HG02970 (cell line): ENCODE results near the gene CDH23.

ENCODE experiments used
- ATAC-seq: cut with Tn5 transposase; IDR thresholded peaks from one replicate; pipeline ENCODE4 v1.9.1; 2021; ENCODE audit warnings: mild to moderate bottlenecking, moderate library complexity, moderate number of reproducible peaks; ENCODE audit not compliant: unreplicated experiment, low FRiP score

Gene CDH23

DNA sequence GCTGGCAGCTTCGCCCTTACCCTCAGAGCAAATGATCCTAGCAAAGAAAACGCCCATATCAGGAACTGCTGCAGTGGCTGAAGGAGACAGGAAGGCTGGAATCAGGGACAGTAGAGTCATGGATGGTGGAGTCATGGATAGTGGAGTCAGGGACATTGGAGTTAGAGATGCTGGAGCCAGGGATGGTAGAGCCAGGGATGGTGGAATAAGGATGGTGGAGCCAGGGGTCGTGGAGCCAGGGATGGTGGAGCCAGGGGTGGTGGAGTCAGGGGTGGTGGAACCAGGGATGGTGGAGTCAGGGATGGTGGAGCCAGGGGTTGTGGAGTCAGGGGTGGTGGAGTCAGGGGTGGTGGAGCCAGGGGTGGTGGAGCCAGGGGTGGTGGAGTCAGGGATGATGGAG lies 291.5 kb downstream of the CDH23 start:
- ATAC-seq = no peak

DNA sequence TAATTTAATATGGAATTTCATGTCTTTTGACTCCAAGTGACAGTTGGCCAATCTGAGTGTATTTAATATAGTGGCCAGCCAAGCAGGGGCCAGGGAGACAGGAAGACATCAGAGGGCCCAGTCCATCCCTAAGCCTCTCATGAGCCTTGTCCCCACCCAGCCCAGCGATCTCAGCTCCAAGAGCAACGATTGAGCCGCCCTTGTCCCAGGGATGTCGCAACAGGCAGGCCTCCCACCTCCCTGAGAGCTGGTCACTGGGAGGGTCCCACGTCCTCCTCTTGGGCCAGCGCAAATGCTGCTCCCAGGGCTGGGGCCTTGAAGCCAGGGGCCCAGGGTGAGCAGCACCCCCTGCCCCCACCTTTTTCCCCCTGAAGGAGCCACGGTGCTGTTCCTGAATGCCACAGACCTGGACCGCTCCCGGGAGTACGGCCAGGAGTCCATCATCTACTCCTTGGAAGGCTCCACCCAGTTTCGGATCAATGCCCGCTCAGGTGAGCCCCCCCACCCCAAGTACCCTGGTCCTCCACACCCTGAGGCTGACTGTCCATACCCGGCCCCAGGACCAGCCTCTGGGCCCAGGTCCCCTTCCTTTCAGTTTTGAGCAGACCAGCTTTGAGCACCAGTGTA lies 293.5 kb downstream of the CDH23 start:
- no peak for ATAC-seq

DNA sequence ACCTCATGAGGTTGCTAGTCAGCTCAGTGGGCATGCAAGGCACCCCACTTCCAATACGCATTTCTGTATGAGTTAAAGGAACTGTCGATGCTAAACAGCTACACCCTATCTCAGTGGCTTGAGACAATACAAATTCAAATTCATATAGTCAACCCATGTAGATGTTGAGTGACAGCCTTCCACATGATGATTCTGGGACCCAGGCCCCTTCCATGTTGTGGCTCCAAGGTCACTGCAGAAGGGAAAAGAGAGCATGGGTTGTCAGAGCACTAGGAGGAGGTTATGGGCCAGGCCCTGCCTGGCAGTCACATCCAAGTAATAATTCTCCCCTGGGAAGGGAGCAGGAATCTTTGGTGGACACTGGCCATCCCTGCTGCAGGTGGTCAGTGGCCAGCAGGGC lies 294.7 kb downstream of the CDH23 start:
- no peak for ATAC-seq

DNA sequence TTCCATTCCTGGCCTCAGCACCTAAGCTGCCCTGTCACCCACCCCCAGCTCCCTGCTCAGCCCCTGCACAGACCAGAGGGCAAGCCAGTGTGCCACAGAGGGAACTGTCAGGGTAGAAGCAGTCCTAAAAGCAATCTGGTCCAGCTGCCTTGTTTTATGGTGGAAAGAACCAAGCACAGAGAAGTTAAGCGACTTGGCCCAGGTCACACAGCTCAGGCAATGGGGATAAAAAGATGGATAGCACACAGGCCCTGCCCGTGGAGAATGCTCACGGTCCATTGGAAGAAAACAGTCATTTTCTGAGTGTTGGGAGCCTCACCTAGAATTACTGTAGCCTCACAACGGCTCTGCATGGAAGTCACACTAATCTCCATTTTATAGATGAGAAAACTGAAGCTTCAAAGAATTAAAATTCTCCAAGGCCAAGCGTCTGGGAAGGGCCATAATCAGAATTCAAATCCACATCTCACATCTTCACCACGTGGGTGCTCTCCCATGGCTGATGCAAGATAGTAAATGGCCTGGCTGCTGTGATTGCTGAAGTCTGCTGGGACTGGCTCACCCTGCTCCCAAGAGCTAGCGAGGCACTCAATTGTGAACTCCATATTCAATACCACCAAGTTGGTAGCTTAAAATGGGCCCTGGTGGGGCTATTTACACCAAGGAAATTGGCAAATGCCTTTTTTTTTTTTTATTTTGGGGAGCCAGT lies 296.0 kb downstream of the CDH23 start:
- no peak for ATAC-seq

DNA sequence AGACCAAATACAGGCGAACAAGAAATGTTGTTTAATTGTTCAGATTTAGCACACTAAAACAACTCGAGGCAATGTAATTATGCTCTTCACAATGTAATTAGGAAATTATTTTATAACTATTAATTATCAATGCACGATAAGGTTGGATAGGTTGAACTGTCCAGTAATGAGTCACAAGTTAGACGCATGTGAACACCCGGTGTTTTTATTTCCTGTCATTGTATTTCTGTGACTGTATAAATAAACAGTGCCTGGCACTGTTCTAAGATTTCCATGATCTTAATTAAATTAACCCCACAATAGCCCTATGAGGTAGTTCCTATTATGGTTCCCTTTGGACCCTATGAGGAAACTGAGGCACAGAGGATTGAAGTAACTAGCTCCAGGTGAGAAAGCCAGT lies 296.7 kb downstream of the CDH23 start:
- ATAC-seq = no peak

DNA sequence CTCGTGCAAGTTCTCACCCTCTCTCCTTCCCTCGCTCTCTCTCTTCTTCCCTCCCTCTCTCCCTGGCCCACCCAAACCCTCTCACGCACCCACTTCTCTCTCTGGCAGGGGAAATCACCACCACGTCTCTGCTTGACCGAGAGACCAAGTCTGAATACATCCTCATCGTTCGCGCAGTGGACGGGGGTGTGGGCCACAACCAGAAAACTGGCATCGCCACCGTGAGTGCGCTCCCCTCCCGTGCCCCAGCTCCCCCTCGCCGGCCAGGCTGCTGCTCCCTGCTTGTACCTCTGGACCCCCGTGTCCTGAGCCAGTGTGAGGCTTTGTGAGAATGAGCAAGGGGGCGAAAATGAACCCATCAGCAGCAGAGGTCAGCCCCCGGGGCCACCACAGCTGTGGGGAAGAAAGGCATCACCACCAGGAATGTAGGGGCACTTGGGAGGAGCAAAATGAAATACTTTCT lies 297.4 kb downstream of the CDH23 start:
- ATAC-seq = no peak

DNA sequence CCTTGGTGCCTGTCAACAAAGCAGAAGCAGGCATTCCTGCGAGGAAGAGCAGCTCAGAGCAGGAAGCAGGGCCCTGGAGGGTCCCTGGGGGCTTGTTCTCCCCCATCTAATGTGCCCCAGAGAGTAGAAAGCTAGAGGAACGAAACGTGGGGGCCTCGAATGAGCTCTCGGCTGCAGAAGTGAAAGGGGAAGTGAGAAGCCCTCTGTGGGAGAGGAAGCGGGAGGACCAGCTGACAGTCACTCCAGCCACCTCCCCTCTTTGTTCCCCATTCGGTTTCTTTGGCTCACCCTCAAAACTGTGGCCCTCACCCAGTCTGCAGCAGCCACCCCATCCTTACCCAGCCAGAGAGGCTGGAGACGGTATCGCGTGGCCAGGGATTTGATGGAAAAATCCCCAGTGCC lies 297.8 kb downstream of the CDH23 start:
- peak; percentile 64 for ATAC-seq

DNA sequence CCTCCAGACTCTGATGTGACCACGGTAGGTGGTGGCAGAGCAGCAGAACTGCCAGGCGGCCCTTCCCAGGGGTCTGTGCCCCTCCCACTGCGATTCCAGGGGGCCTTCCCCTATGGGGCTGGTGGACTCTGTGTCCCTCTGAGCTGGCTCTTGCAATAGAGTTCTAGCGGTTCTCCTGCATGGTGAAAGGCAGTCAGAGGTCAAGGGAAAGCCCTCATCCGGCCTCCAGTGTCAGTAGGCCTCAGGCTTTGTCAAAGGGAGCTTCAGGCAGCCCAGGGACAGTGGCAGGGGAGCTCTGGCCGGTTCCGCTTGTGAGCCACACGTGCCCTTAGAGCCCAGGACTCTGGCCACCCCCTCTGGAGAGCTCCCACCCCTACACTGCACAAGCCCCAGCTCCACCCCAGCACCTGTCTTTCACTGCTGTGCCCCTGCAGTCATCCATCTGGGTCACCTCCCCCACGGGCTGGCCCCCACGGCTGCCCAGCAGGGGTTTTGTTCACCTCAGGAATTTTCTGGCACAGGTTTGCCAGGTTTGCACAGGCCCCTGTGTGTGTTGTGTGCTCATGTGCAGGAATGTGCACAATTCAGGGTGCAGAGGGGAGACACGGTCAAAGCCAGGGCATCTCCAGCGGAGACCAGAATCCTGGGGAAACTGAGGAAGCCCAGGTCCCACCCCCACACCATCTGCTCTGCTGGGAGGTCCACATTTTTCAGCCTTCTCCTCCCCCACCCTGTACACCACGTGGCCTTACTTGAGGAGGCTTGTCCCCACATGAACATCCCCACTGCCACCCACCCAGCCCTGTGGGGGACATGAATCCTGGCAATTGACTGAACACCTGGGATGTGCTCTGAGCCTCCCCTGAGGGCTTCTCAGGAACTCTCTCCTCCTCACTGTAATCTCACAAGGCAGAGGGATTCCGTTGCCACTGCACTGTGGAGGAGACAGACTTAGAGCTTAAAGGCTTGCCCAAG lies 299.1 kb downstream of the CDH23 start:
- no peak for ATAC-seq

DNA sequence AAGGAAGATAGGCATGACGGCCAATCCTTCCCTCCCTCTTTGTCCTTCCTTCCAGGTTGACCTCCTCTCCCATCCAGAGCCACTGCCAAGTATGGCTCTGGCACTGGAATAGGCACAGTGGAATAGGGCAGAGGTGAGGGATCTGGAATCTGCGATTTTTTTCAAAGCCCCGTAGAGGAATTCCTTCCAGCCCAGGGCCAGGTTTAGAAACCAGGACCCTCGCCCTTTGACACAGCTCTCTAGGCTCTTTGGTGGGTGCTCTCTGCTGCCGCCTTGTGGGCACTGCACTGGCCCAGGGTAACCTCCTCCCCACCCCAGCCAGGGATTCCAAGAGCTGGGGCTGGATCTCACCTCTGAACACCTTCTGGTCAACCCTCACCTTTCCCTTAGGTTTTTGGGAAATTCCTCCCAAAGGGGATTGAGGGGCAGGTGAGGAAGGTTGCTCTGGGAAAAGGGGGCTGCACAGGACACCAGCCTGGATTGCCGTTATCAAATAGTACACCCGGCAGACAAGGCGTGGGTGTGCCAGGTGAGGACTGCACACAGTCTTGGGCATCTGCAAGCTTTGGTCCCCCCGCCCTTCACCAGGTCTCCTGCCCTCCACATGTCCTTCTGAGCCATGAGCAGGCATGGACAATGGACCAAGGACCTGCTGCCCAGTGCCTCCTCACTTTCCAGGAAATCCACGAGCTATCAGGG lies 300.1 kb downstream of the CDH23 start:
- ATAC-seq = no peak

DNA sequence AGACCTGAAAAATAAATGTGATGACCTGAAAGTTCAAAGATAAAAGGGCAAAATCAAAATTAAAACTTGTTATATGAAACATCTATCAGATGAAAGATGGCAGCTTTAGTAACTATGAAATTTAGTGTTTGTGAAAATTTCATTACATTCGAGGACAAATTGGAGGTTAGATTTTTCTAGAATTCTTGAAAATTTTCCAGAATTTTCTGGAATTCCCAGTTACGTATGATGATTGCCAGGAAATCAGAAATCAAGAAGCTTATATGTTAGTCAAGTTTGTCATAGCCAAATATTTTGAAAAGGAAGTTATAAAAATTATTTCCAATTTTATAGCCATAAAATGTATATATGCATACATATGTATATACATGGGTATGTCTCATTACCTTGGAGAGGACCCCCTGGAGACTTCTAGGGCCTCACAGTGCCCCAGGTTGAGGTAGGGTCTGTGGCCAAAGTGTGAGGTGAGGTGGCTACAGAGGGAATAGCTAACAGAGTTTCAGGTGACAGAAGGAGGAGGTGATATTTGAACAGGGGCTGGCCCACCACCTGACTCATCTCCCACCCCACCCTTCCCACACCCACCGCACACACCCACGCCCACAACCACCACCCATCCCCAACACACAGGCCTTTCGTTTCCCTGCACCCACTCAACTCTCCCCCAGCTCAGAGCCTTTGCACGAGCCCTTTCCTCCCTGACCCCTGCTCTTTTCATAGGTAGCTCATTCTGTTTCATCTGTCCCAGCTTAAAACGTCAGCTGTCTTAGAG lies 301.4 kb downstream of the CDH23 start:
- ATAC-seq = no peak

DNA sequence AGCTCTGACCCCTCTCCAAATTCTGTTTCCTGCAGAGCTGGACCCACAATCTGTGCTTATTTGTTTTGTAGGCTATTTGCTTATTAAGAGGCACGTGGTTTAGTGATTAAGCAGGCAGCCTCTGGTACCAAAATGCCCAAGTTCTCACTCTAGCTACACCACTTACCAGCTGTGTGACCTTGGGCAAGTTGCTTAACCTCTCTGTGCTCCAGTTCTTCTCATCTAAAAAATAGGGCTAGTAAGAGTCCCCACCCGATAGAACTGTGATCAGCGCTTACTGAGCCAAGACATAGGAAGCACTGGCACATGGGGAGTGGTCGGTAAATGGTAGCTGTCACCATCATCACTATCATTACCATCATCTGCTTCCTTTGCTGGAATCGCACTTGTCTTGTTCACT lies 302.0 kb downstream of the CDH23 start:
- no peak for ATAC-seq

DNA sequence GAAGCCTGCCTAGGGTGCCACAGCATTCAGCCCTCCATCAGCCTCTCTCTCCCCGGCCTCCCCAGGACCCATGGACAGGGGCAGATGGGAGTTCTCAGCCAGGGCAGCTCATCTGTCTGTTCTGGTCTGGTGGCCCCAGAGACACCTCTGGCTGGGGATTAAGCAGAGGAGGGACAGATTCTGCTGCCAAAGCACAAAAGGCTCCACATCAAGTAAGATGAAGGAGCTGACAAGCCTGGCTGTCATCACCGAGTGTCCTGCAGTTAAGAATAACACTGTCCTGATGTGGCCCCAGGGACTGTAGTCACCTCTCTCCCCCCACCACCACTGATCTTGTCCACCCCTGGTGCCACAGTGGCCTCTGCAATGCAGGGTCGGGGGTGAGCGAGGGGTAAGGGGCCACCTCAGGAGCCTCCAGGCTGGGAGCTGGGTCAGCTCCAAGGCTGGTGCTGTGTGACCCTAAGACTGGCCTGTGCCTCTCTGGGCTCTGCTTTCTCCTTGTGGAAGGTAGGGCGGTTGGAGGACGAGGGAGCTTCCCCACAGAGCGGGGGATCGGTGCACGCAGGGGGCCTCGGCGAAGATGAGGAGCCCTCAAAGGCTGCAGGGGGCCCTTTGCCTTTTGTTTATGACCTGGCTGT lies 304.1 kb downstream of the CDH23 start:
- ATAC-seq = no peak

DNA sequence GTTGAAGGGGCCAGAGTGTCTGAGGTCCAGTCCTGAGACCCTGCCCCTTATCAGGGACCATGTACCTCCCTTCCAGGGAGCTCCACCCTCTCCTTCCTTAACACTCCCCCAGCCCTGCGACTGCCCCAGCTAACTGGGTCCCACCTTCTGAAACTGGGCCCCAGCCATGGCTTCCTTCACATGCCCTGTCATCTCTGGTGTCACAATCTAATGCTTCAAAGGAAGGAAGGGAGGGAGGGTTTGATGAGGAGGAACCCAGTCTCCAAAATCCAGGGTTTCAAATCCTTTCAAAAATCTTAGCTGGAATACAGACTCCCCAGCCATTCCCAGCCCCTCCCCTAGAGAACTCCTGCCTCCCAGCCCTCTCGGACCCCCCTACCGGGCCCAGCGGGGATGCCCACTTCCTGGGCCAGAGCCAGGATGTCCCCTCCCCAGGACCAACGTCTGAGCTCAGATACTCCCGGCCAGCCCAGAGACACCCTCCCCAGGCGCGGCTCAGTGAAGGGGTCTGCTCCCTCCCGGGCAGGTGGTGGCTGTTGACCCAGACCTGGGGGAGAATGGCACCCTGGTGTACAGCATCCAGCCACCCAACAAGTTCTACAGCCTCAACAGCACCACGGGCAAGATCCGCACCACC lies 304.9 kb downstream of the CDH23 start:
- no peak for ATAC-seq

DNA sequence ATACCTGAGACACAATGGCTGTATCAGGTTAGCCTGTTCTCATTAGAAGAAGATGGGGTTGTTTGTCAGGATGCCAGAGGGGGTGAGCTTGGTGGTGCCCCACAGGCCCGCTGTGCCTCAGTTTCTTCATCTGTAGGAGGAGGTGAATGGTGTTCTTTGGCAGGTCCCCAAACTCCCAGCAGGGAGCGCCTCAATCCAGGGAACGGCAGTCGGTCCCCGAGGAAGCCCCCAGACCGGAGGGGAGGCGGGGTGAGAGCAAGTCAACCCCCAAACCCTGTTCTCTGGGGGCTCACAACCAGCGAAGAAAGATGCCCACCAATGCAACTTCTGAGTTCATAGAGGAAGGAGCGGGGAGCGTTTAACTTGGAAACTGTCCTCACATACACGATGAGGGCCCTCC lies 306.9 kb downstream of the CDH23 start:
- ATAC-seq = no peak

DNA sequence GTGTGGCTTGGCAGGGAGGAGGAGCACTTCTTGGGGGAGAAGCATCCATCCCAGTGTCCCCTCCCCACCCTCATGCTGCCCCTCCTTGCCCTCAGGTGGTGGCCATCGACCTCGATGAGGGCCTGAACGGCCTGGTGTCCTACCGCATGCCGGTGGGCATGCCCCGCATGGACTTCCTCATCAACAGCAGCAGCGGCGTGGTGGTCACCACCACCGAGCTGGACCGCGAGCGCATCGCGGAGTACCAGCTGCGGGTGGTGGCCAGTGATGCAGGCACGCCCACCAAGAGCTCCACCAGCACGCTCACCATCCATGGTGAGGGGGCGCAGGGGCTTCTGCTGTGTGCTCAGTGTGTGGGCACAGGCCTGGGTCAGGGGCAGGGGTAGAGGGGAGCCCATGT lies 308.1 kb downstream of the CDH23 start:
- ATAC-seq = no peak

DNA sequence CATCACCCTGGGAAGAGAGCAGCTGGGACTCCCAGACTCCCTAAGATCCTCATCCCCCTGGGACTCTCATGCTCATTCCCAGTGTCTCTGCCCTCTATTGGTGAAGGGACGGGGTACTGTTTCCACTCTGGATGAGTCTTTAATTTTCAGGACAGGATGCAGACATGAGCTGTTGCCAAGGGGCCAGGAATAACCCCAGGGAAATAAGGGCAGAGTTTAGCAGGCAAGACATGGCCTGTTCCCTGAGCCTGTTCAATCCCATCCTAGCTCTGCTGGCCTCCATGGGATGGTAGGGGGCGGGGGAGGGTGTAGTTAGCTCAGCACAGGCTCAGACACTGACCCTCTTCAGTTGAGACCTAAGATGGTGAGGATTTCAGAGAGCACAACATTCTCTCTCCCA lies 308.9 kb downstream of the CDH23 start:
- ATAC-seq = no peak

DNA sequence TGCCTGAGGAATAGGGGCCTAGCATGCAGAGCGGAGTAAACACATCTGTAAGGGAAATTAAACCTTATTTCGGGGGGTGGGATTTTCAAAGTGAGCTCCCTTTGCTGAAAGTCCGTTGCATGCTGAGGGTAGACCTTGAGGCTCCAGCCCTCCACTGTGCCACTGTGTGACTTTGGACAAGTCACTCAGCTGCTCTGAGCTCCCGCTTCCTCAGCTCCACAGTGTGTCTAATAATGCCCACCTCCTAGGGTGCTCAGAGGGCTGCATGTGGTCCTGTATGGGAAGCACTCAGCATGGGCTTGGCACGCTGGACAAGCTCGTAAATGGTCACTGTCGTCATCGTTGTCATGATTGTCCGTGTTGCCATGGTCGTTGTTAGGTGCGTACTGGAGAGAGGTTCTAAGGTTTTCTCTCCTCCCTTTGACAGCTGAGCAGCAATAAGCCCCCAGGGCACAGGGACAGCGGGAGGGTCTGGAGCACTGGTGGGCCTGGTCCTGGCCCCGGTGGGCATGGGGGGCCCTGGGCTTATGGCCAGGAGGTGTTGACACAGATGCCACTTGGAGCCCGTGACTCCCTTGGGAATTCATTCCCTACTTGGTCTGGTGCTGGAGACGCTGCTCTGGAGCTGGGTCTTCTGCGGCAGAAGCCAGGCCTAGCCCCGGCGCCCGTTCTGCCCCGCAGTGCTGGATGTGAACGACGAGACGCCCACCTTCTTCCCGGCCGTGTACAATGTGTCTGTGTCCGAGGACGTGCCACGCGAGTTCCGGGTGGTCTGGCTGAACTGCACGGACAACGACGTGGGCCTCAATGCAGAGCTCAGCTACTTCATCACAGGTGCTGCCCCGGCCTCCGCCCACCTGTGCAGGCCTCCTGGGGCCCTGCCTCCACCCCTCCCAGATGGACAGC lies 309.7 kb downstream of the CDH23 start:
- ATAC-seq = no peak

DNA sequence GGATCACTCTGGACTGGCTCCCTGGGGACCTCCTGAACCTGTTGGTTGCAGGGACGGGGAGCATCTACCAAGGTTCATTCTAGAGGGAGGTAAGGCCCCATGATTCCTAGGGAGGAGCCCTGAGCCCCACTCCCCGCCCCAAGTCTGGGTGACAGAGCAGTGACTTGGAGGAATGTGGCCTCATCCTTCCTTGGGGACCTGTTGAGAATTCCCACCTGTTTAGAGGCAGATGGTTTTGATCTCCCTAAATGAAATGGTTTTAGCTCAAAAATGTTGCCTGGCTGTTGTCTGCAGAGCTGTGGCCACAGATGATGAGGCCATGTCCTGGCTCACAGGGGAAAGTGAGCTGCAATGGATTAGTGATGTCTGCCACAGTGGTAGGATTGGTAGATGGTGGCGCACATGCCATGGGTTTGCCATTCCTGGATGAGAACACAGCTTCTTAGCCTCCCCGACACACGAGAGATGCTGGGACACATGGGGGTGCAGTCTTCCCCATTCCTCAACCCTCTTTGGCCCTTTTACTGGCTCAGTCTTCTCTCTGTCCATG lies 310.6 kb downstream of the CDH23 start:
- no peak for ATAC-seq
